Measurements from ENCODE around the gene BLTP3A.

GRCh38 chr6:34791701-34792604, at the start of gene BLTP3A:
- TF ChIP-seq POLR2AphosphoS5 (IDR thresholded peaks at IDR 0.05; ENCODE audit: low read depth, low read length) (peak; percentile 78), POLR2A (IDR thresholded peaks at IDR 0.05; ENCODE audit: low read depth, low read length) (no peak; the same call in 1 of the 2 replicates), TAF1 (IDR thresholded peaks at IDR 0.05; ENCODE audit: low read depth, low read length) (no peak), SPI1 (IDR thresholded peaks at IDR 0.05; ENCODE audit: low read depth, low read length) (peak; percentile 41), PAX5 (IDR thresholded peaks at IDR 0.05; ENCODE audit: insufficient read depth, low read length, severe bottlenecking) (no peak)

Data from GM12891 (cell line).